GM21390 (cell line): ENCODE results near the gene PARD6G.
"Not testable (repeated sequence)": the region's sequence is repeated elsewhere in the genome, so short reads cannot be mapped to it uniquely, and the experiment has no call there.

Experiments
- ATAC-seq: cut with Tn5 transposase; IDR thresholded peaks from one replicate; pipeline ENCODE4 v1.9.1; 2021; ENCODE audit not compliant: unreplicated experiment

Gene PARD6G

GRCh38 chr18:80241919-80242777 lies 5.2 kb downstream of the PARD6G start:
- ATAC-seq: no peak

GRCh38 chr18:80239830-80240229 lies 7.5 kb downstream of the PARD6G start:
- no peak for ATAC-seq

- ATAC-seq: no peak
Observed at GRCh38 chr18:80238651-80239260, 8.6 kb downstream of the PARD6G start.

GRCh38 chr18:80237519-80237918 lies 9.8 kb downstream of the PARD6G start:
- not testable (repeated sequence) for ATAC-seq

GRCh38 chr18:80234398-80234797 lies 12.9 kb downstream of the PARD6G start:
- no peak for ATAC-seq

DNA sequence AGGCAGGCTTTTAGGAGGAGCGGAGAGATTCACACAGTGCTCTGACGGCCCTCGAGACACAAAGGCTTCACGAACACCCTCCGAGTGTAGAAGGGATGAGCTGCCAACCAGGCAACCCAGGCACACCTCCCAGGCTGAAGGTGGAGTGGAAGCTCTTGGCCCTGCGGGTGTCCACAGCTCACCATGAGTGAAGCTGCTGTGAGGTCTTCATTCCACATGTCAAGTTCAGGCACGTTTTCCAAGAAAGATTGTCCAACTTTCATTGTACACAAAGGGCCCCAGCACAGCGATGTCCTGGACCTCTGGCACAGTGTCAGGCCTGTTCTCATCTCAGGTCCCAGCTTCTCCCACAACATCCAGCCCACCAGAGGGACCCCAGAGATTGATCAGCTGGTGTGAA lies 13.4 kb downstream of the PARD6G start:
- ATAC-seq: no peak

DNA sequence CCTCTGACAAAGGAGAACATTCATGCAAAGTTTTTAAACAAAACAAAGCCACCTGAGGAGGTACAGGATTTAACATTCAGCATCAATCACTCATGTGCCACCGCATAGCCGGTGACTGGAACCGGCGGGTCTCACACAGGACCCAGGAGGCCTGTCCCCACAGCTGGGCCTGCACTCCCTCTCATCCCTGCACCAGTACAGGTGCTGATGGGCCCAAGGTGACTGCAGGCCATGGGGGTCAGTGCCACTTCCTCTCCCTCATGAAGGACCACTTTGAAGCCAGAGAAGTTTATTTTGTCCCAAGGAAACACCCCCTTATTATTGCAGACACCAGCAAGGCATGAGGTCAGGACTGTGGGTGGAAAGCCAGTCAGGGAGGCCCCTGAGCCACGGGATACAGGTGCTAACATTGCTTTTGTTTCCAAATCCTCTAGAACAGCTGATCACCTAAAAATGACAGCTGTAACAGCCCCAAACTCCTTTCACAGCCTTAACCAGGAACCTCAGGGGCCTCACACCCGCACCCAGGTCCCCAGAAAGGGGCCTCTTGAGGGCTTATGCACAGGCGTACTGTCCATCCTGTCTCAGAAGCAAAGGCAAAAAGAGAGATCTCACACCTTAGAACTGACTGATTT lies 14.0 kb downstream of the PARD6G start:
- no peak for ATAC-seq

DNA sequence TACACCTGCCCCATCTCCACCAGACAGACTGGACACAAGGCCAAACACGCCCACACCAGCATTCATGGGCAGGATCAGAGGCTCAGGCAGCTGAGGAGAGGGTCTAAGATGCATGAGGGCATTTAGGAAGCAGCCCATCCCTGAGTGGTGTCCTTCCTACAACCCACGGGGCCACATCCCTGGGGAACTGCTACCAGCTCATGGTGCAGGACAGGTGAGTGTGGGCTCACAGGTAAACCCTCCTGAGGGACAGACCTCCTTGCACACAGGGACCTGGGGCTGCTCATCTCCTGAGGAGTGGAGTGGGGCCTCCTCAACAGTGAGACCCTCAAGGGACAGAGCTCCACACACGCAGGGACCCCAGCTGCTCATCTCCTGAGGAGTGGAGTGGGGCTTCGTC lies 14.6 kb downstream of the PARD6G start:
- no peak for ATAC-seq

DNA sequence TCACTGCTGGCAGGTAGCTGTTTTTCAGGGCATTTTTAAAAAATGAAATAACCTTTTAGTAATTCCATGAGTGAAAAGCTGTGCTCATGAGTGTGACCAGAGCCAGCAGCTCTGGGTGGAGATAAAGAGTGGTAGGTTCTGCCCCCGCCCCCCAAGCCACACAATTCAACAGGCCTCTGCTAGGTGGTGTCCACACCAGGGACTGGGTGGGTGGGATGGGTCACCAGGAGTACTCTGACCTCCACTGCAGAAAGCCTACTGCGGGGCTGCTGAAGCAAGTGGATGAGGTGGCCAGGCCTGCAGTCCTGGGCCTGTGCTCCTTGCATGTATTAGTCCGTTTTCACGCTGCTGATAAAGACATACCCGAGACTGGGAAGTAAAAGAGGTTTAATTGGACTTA lies 15.3 kb downstream of the PARD6G start:
- ATAC-seq: no peak

DNA sequence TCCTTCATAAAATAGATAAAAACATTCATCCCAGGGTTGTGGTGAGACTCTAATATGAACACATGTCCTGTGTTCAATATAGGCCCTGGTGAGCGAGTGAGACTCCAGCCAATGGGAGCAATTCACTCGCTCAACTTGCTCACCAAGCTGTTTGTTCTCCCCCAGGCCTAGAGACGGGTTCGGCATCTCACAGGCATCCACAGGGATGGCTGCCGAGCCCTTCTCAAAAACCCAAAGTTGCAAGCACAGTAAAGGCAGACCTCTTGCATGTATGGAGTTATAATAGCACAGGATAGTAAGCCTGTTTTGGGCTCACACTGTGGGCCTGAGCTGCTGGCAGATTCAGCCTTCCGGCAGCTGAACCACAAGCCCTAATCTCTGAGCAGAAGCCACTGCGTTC lies 15.7 kb downstream of the PARD6G start:
- no peak for ATAC-seq

DNA sequence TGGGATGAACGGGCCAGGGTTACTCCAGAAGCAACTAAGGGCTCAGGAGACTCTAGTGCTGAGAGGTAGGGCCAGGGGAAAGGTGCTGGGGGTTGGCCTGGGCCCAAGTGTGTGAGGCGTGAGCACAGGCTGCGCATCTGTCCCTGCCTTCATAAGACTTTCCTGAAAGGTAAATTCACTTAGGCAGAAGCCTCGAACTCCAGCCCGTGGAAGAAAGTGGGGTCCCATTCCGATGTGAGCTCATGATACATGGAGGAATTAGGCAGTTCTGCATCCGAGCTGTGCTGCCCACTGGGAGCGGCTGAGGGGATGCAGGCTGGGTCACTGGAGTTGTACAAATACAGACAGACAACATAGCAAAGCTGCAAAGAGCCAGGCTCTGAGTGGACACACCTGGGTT lies 16.2 kb downstream of the PARD6G start:
- ATAC-seq: no peak

DNA sequence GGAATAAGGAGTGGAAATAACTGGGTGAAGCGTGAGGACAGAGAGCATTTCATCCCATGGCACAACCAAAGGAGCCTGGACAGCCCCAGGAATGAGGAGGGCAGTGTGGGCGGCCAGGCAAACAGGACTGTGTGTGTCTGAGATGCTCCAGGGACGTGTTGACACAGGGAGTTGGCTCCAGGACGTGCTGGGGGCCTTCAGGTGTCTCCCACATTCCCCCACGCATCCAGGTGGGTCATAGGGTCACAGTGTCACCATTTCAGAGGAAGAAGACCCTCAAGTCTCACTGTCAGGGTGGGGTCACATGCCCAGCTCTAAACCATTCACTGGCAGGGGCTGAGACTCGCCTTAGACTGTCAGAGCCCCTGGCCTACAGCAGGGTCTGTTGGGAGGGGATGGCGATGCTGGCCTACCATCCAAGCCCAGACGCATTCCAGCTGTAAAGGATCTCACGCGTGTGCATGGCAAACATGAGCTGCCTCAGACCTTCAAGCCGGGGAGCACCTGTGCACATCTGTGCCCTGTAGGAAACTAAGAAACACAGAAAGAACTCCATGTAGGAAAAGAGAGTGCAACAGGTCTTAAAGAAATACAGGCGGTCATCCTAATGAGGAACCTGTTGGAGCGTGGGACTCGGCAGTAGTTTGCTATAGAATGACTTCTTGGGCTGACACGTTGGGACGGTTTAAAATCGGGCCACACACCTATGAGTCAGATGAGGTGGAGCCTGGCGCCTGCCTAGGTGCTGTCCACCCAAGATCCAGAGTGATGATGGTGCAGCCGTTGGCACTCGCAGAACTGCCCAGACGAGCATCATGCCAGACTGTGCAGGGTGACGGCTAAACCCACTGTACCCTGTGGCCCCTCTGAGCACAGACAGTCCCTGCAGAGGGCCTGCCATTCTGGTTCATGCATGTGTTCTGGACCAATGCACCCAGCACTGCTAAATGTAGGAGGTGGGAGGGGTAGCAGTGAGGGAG lies 17.3 kb downstream of the PARD6G start:
- ATAC-seq: no peak

DNA sequence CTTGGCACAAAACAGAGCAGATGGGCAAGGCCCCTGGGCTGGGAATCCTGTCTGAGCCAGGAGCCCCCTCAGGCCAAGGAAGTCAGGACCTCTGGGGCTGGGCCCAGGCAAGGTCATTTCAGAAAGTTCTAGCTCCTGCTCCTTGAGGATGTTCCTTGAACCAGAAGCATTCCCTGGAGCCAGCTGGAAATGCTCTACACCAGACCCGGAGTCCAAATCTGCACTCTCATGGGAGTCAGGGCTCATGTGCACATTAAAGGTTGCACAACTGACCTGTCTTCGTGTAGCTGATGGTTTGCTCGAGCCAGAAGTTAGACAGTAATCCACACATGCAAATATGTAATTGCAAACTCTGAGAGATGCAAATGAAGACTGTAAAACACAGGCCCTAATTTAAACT lies 18.0 kb downstream of the PARD6G start:
- ATAC-seq: no peak

DNA sequence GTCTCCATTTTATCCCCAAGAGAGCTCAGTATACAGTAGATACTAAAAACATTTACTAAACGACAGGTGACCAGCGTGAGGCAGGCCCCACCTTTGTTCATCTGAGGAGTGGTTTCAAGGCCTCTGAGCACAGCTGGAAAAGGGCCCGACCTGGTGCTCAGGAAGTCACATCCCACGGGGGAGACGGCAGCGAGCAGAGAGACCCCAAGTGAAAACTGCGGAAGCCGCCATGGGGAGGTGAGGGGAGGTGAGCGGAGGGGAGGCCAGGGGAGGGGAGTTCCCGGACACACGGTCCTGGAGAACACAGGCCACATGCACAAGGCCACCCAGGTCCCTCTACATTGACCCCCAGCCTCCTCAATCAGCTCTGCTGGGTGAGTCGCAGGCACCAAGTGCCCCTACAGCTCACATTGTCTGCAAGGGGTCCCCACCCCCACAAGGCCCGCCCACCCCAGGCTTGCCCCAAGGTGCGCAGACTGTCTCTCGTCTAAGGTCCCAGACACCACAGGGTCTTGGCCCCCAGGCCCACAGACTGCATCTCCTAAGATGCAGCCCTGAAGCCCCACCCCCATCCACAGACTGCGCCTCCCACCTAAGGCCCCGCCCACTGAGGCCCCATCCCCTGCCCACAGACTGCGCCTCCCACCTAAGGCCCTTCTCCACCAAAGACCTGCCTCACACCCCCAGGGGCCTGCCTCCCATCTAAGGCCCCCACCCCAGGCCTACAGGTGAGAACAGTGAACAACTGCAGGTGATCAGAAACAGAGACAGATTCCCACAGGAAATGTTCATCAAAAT lies 19.1 kb downstream of the PARD6G start:
- ATAC-seq: no peak

GRCh38 chr18:80227472-80227871 lies 19.8 kb downstream of the PARD6G start:
- no peak for ATAC-seq

DNA sequence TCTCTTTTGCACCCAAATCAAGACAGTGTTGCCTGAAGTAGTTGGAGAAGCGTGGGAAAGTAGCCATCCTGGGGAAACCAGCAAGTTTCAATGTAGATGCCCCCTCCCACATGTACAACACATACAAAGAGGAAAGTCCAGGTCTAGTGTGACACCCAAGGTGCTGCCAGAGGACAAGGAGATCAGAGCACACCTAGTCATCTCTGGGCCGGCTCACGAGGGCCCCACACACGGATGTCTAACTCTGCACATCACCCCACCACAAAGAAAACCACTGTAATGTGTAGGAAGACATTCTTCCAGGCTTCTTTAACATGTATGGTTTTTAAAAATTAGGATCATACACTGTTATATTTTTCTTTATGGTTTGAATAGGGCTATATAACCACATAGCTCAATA lies 21.6 kb downstream of the PARD6G start:
- no peak for ATAC-seq

DNA sequence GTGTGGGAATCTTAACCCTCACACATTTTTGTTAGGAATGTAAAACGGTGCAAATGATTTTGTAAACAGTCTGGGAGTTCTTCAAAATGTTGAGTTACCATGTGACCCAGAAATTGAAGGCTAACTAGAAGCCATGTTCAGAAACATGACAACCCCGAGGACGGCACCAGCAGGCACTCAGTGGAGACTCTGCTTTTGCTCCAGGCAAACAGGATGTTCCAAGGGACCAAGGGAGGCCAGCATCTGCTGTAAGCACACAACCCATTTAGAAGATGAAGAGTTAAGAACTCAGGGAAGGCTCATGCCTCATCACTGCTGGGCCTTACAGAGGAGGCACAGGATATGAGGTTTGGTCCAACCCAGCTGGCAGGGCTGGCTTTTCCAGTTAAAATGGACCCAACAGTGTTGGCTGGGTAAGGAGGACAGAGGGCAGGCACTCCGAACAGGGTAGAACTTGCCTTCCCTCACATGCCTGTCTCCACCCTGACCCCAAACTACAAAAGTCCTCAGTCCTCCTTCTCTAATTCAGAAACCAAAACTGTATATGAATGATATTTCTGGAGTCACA lies 23.6 kb downstream of the PARD6G start:
- no peak for ATAC-seq

DNA sequence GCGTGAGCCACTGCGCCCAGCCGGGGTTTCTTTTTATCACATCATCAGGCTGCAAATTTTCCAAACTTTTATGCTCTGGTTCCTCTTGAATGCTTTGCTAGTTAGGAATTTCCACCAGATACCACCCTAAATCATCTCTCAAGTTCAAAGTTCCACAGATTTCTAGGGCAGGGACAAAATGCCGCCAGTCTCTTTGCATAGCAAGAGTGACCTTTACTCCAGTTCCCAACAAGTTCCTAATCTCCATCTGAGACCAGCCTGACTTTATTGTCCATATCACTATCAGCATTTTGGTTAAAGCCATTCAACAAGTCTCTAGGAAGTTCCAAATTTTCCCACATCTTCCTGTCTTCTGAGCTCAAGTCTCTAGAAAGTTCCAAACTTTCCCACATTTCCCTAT lies 27.8 kb downstream of the PARD6G start:
- ATAC-seq: not testable (repeated sequence)

GRCh38 chr18:80218341-80219227 lies 28.7 kb downstream of the PARD6G start:
- ATAC-seq: no peak
